IMR-90 (cell line): ENCODE results near the gene PPIL4. TPM values are rescaled to one million over a fixed set of nuclear protein-coding genes. Genes with fewer than 3 reads are reported as not detected.

Experiments used
- ATAC-seq: fragments of 200-7000 bp; cut with Tn5 transposase; 2 replicates; pipeline ENCODE4 v1.9.1; 2020; ENCODE audit warnings: low read depth, mild to moderate bottlenecking, moderate library complexity
- BruUV-seq: library from RNA; stranded (reverse); fragments of 400-500 nt; replicated peaks from 2 replicates; lab custom pipeline; 2021; lab: Mats Ljungman, UMichigan
- CTCF ChIA-PET: fragments of 300-600 bp; formaldehyde crosslinking; extraction: SDS; loops from one replicate; lab custom pipeline; 2021; ENCODE audit warnings: antibody characterized with exemption; lab: Yijun Ruan, JAX
- POLR2A ChIA-PET: fragments of 300-600 bp; sonication (Branson Sonifier 250); formaldehyde crosslinking; loops from one replicate; lab custom pipeline; 2022; ENCODE audit warnings: antibody characterized with exemption; ENCODE audit not compliant: unreplicated experiment; lab: Charles Lee
- DNase-seq: peaks from one replicate; pipeline ENCODE4 v3.0.0; 2013
- H2AFZ ChIP-seq: replicated peaks from 2 replicates; pipeline ENCODE3; 2013; ENCODE audit warnings: low read length, mild to moderate bottlenecking; ENCODE audit not compliant: poor library complexity
- H2AK5ac ChIP-seq: 2 replicates; pipeline ENCODE4 v1.6.1; 2013; ENCODE audit warnings: low read depth, low read length, inconsistent platforms
- H2AK9ac ChIP-seq: replicated peaks from 2 replicates; pipeline ENCODE3; 2013; ENCODE audit warnings: mild to moderate bottlenecking, low read depth, low read length, moderate library complexity; ENCODE audit not compliant: poor library complexity
- H2BK120ac ChIP-seq: 2 replicates; pipeline ENCODE4 v1.6.1; 2013; ENCODE audit warnings: low read depth, low read length, inconsistent platforms
- H2BK15ac ChIP-seq: 3 replicates; pipeline ENCODE4 v1.6.1; 2013; ENCODE audit warnings: low read depth, low read length, inconsistent platforms
- H2BK20ac ChIP-seq: 2 replicates; pipeline ENCODE4 v1.6.1; 2013; ENCODE audit warnings: low read depth, mild to moderate bottlenecking, inconsistent platforms, low read length, moderate library complexity
- H2BK5ac ChIP-seq: 2 replicates; pipeline ENCODE4 v1.6.1; 2013; ENCODE audit warnings: mild to moderate bottlenecking, low read depth, low read length, inconsistent platforms; ENCODE audit not compliant: poor library complexity, severe bottlenecking
- H3K14ac ChIP-seq: replicated peaks from 2 replicates; pipeline ENCODE4 v1.6.1; 2013; ENCODE audit warnings: low read depth, low read length, inconsistent platforms
- H3K18ac ChIP-seq: 2 replicates; pipeline ENCODE4 v1.6.1; 2013; ENCODE audit warnings: low read depth, low read length, control low read depth
- H3K23ac ChIP-seq: 2 replicates; pipeline ENCODE4 v1.6.1; 2013; ENCODE audit warnings: low read depth, low read length, inconsistent platforms
- H3K27ac ChIP-seq: 2 replicates; pipeline ENCODE4 v1.5.1; 2013; ENCODE audit warnings: mild to moderate bottlenecking, control low read depth, low read length; ENCODE audit not compliant: insufficient read depth
- H3K27me3 ChIP-seq: 2 replicates; pipeline ENCODE4 v1.6.1; 2013; ENCODE audit warnings: low read length; ENCODE audit not compliant: control insufficient read depth, insufficient read depth
- H3K36me3 ChIP-seq: 2 replicates; pipeline ENCODE4 v1.6.1; 2013; ENCODE audit warnings: low read length, mixed read lengths; ENCODE audit not compliant: control insufficient read depth, insufficient read depth
- H3K4ac ChIP-seq: 2 replicates; pipeline ENCODE4 v1.6.1; 2013; ENCODE audit warnings: low read depth, low read length, inconsistent platforms
- H3K4me1 ChIP-seq: 2 replicates; pipeline ENCODE4 v1.6.1; 2013; ENCODE audit warnings: low read length, mixed read lengths; ENCODE audit not compliant: control insufficient read depth, insufficient read depth
- H3K4me2 ChIP-seq: 2 replicates; pipeline ENCODE4 v1.6.1; 2013; ENCODE audit warnings: low read depth, mild to moderate bottlenecking, control low read depth, low read length, moderate library complexity
- H3K4me3 ChIP-seq: 2 replicates; pipeline ENCODE4 v1.5.1; 2013; ENCODE audit warnings: low read depth, mild to moderate bottlenecking, control low read depth, low read length, moderate library complexity; ENCODE audit not compliant: insufficient read depth
- H3K56ac ChIP-seq: 2 replicates; pipeline ENCODE4 v1.6.1; 2013; ENCODE audit warnings: low read length, inconsistent platforms; ENCODE audit not compliant: insufficient read depth; ENCODE audit errors: extremely low read depth
- H3K79me1 ChIP-seq, 2 experiments: 2 replicates each; pipeline ENCODE4 v1.6.1; 2013; ENCODE audit warnings: low read length in 2 of 2, inconsistent platforms in 1 of 2, low read depth in 1 of 2
- H3K9ac ChIP-seq: 2 replicates; pipeline ENCODE4 v1.6.1; 2013; ENCODE audit warnings: low read depth, low read length, control low read depth
- H3K9me1 ChIP-seq: 2 replicates; pipeline ENCODE4 v1.6.1; 2013; ENCODE audit warnings: low read length, inconsistent platforms; ENCODE audit not compliant: insufficient read depth
- H3K9me3 ChIP-seq: 2 replicates; pipeline ENCODE4 v1.6.1; 2013; ENCODE audit warnings: low read length; ENCODE audit not compliant: control insufficient read depth, insufficient read depth
- H4K20me1 ChIP-seq: 2 replicates; pipeline ENCODE4 v1.6.1; 2013; ENCODE audit warnings: low read length, inconsistent platforms; ENCODE audit not compliant: insufficient read depth
- H4K5ac ChIP-seq: 2 replicates; pipeline ENCODE4 v1.6.1; 2013; ENCODE audit warnings: mild to moderate bottlenecking, low read depth, low read length, control low read depth
- H4K8ac ChIP-seq, 2 experiments: 2 replicates each; pipeline ENCODE4 v1.6.1; 2013; ENCODE audit warnings: low read depth in 2 of 2, low read length in 2 of 2, control low read depth in 1 of 2, inconsistent platforms in 1 of 2
- H4K91ac ChIP-seq: 2 replicates; pipeline ENCODE4 v1.6.1; 2013; ENCODE audit warnings: low read depth, low read length, inconsistent platforms; ENCODE audit not compliant: insufficient read depth
- FOS ChIP-seq: fragments of 150-350 bp; IDR thresholded peaks from 2 replicates; pipeline ENCODE4 v1.6.1; 2016; ENCODE audit warnings: low read depth, low read length
- RAD21 ChIP-seq: IDR thresholded peaks from 2 replicates; pipeline ENCODE4 v1.6.1; 2012; ENCODE audit warnings: low read length, improper control_type of control experiment
- WGBS, 2 experiments: methylation state at CpG; one replicate each; pipeline versions ENCODE4 v1.1.5 to v1.1.7; 2013; ENCODE audit warnings: missing lambda C conversion rate in 2 of 2; ENCODE audit not compliant: insufficient read length in 1 of 2; ENCODE audit errors: extremely low coverage in 2 of 2; 5-methylcytosine and 5-hydroxymethylcytosine counted together
- dilution Hi-C: fragments of 300-500 bp; cut with HindIII; formaldehyde crosslinking; loops from one replicate; pipeline ENCODE4 v1.14.3; 2018; ENCODE audit warnings: low sequenced_read_pairs; ENCODE audit not compliant: unreplicated experiment
- in situ Hi-C: fragments of 300-500 bp; cut with MboI; formaldehyde crosslinking; loops from 3 replicates; pipeline ENCODE4 v1.14.3; 2019; ENCODE audit warnings: low sequenced_read_pairs, inconsistent platforms, mixed read lengths
- intact Hi-C: fragments of 100-400 bp; cut with micrococcal nuclease; formaldehyde crosslinking; loops from 2 replicates; pipeline ENCODE4 v1.10.0; 2022
- polyA plus RNA-seq, 3 experiments: library from polyadenylated mRNA; depleted of rRNA; stranded (reverse); fragments of >200 nt; gene quantifications; 2 replicates each; pipeline ENCODE4 v1.2.3, GENCODE V29; 2012; ENCODE audit warnings: low replicate concordance in 1 of 3
- total RNA-seq: library from RNA; depleted of rRNA; stranded (reverse); fragments of >200 nt; gene quantifications from 2 replicates; pipeline ENCODE4 v1.2.3, GENCODE V29; 2012

The PPIL4 gene
- total and polyA plus RNA-seq, 2 of the 4 experiments (the other 2 are of a cell fraction): 10.6 to 13.3 TPM

- Histone ChIP-seq H3K9me1 (no peaks in the 10 kb centered on the region), H3K27me3 (no peaks in the 10 kb centered on the region), H2AK5ac (no peak overlapping the region), H4K5ac (no peak overlapping the region), H2BK5ac (no peak overlapping the region), H3K4me3 (no peak overlapping the region), H4K91ac (no peak overlapping the region), H3K18ac (no peak overlapping the region), H3K9me3 (no peaks in the 10 kb centered on the region), H2BK120ac (no peak overlapping the region), H3K14ac (no peak overlapping the region), H3K9ac (no peak overlapping the region), H3K4me2 (no peak overlapping the region), H3K36me3 (peaks cover 29% of the 10 kb centered on the region), H4K8ac (no peak overlapping the region), H3K4me1 (no peaks in the 10 kb centered on the region), H2AFZ (no peak overlapping the region), H3K79me1 (no peaks in the 10 kb centered on the region), H2BK20ac (no peak overlapping the region), H3K23ac (no peak overlapping the region), H3K56ac (no peak overlapping the region), H2AK9ac (no peak overlapping the region), H2BK15ac (no peak overlapping the region), H4K20me1 (no peaks in the 10 kb centered on the region), H3K27ac (no peak overlapping the region), H3K4ac (no peak overlapping the region)
- POLR2A ChIA-PET: no interaction called here
- dilution Hi-C loops (no loop called here), intact Hi-C loops (no loop called here), in situ Hi-C loops (no loop called here)
- CTCF ChIA-PET: no interaction called here
- TF ChIP-seq FOS (no peak), RAD21 (no peak)
- no CpG with 5 or more reads among the region's 1 CpG for WGBS, 2 experiments
- no TSS peak for BruUV-seq
- ATAC-seq: no peak
- no peak for DNase-seq
Observed at GRCh38 chr6:149593408-149593807, 47.6 kb upstream of the PPIL4 start.
